Activated T-cell treated with anti-CD3 and anti-CD28 coated beads for 4 hours (primary cell): ENCODE data around the gene MTA1.

ENCODE experiments used
- DNase-seq: peaks from one replicate; pipeline ENCODE4 v3.0.0-alpha.2; 2020

MTA1 gene

DNA sequence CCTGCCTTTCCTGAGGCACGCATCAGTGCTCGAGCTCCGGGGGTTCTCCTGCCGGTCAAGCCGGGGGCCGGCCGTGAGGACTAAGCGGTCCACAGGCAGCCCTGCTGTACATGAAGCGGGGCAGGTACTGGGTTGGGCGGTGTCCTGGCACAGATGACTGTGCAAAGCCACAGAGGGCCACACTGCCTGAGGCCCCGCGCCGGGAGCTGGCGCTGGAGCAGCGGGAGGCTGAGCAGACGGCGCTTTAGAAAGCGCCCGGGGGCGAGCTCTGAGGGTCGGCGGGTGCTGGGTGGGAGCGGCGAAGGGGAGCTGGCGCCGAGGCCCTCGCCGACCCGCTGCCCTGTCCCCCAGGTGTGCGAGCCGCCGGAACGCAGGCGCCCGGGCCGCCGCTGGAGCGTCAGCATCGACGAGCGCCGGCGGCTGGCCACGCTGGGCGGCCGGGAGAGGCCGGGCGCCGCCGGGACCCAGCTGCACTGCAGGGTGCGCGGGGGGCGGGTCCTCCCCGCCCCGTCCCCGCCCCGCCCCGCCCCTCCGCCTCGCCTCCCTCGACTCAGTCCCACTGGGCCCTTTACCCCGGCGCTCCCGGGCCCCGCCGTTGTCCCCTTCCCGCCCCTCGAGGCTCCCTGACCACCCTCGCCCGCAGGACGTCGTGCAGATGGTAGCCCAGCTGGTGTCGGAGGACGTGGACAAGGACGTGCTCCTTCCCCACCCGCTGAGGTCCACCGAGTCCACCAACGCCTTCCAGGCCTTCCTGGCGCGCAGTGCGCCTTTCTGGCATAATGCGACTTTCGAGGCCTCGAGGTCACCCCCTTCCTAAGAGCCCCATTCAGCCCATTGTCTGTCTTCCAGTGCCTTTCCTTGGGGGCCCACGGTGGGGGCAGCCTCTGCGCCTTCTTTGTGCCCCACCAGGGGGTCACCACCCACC lies 8.3 kb upstream of the MTA1 start:
- DNase-seq, result no peak

DNA sequence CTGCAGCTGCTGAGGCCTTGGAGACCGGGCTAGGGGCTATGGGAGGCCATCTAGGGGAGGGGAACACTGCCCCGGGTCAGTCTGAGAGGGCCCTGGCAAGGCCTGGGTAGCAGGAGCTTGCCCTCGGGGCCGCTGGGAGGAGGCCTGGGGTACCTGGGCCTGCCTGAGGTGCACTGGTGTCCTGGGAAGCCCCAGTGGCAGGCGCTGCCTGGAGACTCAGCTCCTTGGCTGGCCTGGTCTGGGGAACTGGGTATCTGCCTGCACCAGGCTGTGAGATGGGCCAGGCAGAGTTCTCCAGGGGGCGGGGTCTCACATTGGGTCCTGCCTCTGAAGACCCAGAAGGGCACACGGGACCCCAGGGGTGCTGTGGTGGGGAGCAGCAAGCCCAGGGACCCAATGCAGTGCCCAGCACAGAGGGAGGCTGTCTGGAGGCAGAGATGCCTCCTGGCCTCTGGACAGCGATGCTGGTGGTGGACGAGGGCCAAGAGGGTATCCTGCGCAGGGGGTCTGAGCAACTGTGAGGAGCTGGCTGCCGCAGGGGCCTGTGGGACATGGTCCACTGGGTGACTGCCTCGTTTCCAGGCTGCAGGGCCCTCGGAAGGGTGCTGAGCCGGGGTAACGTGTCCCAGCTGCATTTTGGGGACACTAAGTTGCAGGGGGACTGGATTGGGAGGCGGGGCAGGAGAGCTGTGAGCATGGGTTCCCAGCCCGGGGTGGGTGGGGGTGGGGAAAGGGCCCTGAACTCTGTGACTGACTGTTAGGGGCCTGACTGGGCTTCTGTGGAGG lies 7.4 kb upstream of the MTA1 start:
- no peak for DNase-seq

DNA sequence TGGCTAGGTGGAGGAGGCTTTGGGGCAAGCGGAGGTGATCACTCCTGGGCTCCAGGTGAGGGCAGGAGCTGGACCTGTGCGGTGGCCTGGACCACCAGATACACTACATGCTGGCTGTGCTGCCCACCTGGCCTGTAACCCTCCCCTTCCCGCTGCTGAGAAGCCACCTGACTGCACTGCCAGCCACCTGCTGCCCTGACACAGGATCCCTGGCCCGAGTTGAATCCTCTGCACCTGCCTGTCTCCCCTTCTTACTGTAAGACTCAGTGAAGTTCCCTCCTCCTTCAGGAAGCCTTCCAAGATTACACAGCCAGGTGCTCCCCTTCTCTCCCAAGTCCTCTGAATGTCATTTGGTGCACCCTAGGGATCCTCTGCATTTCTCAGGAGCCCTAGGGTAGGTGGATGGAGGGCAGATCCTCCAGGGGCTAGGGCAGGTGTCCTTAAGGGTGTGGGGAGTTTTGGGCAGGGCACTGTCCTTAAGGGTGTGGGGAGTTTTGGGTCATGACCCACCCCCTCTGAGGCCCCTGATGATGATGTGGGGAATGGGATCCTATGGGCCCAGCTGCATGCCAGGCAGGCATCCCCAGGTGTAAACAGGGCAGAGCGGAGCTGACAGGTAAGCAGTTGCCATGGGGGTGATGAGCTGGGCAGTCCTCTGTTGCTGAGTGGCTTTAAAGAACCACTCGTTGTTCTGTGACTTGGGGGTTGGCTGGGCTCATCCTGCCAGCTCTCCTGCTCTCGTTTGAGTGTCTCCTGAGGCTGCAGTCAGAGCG lies 6.7 kb upstream of the MTA1 start:
- no peak for DNase-seq

DNA sequence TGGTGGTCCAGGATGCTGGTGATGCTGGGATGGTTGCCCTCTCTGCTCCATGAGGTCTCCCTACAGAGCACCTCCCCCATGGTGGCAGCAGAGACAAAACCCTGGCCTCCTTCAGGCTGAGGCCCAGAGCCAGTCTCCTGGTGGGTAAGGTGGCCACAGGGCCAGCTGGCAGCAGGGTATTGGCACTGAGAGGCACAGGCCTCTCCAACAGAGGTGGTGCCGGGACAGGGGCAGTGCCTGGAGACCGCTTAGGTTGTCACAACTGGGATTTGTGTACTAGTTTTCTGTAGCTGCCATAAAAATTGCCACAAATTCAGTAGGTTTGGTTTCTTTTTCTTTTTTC lies 6.1 kb upstream of the MTA1 start:
- no peak for DNase-seq

DNA sequence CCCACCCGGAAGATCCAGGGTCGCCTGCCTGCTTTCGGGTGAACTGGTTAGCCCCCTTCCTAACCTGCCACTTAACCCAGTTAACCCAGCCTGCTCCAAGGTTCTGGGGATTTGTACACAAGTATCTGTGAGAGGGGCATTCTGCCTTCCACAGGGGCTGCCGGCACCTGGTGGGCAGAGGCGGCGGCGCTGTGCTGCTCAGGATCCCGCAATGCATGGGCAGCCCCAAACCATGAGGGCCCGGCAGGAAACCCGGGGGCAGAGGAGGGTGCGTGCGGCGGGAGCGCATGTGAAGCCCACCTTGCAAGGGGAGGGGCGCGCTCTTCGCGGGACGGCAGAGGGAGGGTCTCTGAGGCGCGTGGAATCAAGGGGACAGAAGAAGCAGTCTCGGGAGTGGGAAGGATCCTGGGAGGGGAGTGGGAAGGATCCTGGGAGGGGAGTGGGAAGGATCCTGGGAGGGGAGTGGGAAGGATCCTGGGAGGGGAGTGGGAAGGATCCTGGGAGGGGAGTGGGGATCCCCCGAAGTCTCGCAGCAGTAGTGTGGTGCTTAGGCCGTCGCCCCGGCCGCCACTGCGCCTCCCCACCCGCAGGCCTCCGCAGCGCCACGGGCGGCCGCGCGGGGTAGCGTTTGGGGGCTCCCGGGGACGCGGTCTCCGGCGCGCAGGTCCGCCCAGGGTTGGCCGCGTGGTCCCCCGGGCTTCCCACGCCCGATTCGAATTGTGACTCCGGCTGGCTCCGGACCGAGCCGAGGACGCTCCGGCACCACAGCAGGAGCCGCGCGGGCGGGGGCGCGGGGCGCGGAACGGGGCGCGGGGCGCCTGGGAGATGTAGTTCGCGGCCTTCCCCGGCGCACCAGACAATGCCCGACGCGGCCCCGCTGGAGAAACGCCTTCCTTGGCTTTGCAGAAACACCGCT lies 4.9 kb upstream of the MTA1 start:
- DNase-seq, result peak; percentile 46

DNA sequence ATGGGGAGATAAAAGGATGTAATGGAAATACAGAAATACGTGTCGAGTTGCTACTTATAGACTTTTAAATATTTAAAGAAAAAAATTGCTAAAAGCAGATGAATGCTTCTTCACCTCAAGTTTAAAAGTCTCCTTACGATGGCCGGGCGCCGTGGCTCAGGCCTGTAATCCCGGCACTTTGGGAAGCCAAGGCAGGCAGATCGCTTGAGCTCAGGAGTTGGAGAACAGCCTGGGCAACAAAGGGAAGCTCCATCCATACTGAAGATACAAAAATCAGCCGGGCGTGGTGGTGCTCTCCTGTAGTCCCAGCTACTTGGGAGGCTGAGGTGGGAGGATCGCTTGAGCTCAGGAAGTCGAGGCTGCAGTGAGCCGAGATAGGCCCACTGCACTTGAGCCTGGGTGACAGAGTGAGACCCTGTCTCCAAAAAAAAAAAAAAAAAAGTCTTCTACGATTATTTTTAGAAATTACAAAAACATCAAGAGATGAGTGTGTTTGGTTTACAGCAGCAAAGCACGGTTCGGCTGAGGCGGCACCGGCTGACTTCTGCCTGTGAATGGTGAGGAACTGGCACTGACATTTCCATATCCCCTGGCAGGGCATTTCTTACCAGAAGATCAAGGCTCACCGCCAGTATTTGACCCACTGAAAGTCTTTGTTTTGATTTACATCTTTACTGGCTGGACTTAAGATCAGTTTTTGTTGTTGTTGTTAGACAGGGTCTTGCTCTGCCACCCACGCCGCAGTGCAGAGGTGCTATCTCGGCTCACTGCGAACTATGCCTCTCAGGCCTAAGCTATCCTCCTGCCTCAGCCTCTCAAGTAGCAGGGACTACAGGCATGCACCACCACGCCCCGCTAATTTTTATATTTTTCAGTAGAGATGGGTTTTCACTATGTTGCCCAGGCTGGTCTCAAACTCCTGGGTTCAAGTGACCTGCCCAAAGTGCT lies 3.9 kb upstream of the MTA1 start:
- DNase-seq, result no peak

DNA sequence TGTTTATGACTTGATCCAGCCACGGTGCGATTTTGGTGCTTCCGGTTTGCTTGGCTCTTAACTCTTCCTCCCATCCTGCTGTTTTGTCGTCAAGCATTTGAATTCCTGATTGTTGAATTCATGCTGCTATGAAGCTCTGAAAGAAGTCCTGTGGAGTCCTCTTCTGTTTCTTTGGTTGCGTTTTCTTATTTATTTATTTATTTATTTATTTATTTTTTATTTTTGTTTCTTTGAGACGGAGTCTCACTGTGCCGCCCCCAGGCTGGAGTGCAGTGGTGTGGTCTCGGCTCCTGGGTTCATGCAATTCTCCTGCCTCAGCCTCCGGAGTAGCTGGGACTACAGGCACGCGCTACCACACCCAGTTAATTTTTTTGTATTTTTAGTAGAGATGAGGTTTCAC lies 3.0 kb upstream of the MTA1 start:
- DNase-seq, result no peak

DNA sequence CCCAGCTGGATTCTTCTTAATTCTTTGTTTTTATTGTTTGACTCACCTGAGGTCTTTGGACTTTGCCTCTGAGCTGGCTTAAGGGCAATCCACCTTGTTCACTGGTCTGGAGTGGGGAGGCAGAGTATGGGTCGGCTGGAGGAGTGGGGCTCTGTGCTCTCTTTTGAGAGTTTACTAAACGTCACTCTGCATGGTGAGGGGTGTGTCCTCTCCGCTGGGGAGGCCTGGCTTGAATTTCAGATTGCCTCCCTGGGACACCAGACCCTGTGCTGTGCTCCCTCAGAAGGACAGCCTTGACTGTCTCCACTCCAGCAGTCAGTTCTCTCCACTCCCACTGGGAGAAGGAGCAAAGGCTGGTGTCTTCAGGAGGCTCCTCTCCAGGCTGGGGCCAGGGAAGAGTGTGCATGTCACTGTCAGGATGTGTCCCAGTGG lies 1.9 kb upstream of the MTA1 start:
- no peak for DNase-seq

DNA sequence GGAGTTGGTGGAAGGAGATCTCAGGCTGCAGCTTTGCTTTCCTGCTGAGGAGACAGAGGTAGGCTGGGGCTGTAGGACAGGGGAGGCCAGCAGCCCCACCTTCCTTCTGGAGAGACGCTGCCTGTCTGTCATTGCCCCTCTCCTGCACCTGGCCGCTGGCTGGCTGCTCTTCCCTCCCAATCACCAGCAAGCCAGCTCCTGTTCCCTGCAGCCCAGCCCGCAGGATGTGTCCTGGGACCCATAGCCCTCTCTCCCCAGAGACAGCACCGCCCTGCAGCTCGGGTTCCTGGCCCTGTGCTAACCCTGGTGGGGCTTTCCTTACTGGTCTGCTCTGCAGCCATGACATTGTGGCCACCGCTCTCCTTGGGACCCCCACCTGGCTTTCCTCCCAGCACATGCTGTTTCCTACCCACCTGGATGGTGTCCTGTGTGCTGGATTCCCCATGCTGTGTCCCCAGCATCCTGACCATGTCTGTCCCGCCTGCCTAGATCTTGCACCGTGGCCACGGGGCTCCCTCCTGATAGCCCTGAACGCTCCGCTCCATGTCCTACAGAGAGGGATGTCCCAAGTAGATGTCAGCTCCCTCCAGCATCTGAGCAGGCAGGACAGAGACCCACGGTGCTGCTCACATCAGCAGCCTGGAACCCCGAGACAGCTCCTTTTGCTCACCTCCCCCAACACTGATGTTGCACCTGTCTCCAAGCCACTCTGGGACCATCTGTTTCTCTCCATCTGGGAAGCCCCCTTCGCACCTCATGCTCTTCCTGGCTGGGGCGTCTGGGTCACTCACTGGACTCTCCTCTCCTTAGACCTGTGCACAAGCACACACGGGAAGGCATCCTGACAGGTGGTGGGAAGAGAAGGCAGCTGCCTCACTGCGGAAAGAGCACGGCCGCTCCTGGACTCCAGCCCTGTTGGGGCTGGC lies 1.1 kb upstream of the MTA1 start:
- DNase-seq, result no peak

DNA sequence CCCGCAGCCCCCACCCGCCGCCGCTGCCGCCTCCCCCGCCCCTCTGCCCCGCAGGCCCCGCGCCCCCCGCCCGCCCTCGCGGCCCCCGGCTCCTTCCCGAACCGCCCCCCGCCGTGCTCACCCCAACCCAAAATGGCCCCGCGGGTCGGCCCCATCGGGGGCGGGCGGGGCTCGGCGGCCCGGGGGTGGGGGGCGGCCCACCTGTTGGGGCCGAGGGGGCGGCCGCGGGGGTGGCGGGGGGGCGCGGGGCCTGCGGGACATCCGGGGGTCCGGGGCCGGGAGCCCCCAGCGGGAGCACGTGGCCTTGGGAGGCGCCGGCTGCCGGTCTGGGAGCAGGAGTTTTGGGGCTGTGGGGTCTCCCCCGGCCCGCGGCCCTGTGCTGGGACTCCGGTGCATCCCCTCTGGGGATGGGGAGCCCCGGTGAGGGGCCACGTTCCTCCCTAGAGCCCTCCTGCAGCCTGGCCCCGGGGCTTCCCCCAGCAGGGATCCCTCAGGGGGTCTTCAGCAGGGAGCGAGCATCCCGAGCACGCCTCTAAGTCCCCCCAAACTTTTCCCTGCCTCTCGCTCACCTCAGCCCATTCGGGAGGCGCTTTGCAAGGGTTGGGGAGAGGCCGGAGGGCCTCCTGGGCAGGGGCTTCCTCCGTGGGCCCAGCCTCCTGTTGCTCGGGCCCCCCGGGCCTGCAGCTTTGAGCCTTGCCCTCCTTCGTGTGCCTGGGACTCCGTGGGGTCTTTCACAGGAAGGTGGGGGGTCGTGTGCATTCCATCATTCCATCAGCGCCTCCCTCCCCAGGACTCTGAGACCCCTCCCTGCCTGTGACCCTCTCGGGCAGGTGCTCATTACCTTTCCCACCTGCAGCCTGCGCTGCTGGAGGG lies 710 bp downstream of the MTA1 start:
- DNase-seq, result no peak

DNA sequence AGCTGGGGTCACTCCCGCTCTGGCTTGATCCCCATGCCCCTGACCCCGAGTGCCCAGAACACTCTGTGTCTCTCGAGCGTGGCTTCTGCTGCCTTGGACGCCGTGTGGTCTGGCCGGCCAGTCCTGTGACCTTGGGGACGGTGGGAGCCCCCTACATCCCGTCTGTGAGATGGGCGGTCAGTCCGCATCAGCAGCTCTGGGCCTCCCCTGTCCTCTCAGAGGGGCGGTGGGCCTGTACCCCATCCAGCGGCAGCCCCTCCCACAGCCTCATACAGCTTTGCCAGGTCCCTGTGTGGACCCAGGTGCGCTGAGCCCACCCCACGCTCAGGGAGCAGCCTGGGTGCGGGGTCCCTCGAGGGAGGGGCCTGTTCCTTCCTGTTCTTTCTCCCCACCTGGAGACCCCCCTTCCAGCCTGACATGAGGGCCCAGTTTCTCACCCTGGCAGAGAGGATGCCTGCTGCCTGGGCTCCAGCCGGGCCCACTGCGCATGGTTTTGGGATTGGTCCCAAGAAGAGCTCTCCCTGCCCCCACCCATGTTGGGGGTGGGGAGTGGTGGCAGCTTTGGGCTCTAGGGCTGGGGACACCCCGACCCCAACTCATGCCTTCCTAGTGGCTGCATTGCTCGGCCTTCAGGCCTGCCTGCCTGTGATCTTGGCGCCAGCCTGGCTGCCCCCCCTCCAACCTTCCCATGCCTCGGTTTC lies 1.5 kb downstream of the MTA1 start:
- DNase-seq, result no peak

DNA sequence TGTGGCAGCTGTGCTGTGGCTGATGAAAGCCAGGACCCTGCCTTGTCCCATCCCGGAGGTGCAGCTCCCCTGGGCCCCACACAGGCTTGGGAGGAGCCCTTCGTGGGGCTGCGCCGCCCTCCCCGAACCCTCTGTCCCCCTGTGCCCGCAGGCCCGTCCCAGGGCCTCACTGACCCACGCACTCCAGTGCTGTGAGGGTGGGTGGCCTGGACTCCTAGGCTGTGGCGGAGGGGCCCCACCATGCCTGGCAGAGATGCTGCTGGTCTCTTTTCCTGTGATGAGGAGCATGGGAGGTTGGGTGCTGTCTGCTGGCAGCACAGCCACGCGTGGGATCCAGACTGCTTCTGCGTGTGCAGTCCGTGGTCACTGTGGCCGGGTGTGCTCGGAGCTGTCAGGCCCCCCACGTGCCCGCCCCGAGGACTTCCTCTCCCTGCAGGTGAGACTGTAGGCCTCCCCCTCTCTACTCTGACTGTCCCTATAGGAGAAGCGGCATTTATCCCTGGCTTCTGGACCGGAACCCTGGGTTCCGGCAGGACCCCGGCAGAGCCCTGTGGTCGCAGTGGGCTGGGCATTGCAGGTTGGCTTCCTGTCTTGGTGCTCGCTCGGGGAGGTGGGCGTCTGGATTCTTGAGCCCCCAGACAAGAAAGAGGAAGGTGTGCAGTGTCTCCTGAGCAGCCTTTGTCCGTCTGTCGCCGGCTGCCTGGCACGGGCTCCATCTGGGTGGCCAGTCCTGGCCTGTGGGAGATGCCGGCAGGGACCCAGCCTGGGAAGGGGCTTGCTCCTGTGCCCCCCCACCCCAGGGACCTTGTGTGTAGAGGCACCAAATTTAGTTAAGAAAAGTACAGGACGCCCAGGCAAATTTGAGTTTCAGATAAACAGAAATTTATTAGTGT lies 2.3 kb downstream of the MTA1 start:
- DNase-seq, result no peak

DNA sequence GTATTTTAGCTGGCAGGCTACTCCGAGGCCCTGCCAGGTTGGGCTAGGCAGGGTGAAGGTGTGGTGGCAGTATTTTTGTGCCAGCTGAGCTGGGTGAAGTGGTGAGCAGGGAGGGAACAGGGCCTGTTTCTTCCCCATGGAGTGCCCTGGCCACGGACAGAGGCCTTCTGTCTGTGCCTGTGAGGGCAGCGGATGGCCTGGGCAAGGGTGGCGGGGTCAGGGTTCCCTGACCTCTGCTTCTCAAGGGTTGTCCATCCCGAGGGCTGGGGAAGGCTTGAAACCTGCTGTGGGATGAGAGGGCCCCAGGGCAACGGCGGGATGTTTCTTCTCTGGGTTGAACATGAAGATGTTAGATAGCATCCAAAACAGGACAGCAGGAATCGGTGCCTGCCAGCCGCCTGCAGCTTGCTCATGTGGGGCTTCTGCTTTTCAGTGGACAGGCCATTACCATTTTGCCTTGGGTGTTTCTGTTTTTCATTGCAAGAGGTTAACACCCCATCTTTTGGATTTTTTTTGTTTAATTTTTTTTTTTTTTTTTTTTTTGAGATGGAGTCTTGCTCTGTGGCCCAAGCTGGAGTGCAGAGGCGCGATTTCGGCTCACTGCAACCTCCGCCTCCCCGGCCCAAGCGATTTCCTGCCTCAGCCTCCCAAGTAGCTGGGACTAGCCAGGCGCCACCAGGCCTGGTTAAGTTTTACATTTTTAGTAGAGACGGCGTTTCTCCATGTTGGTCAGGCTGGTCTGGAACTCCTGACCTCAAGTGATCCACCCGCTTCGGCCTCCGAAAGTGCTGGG lies 3.3 kb downstream of the MTA1 start:
- no peak for DNase-seq

DNA sequence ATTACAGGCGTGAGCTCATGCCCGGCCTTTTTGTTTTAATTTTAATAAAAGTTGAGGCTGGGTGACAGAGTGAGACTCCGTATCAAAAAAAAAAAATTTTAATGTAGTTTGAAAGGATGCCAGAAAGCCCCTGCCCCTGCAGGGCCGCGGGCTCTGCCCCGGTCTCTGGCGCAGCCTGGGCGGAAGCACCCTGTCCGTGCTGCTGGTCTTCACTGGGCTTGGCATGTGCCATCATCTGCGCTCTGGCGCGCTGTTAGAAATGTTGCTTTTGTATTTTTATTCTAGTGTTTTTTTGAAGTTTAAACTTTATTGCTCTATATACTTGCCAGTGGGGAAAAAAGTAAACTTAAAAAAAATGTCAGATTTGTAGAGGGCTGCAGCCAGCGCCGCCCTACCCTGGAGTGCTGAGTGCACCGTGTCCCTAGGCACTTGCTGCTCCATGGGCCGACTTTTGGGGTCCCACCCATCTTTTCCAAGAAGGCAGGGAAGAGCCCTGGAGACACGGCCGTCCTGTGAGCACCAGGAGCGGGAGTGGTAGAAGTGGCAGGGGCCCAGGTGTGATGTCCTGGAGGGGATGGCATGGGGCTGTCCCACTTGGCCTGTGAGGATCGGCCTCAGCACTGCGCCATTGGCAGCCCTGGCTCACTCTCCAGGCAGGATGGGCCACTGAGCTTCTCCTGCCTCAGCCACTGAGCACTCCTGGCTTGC lies 4.0 kb downstream of the MTA1 start:
- DNase-seq, result no peak

DNA sequence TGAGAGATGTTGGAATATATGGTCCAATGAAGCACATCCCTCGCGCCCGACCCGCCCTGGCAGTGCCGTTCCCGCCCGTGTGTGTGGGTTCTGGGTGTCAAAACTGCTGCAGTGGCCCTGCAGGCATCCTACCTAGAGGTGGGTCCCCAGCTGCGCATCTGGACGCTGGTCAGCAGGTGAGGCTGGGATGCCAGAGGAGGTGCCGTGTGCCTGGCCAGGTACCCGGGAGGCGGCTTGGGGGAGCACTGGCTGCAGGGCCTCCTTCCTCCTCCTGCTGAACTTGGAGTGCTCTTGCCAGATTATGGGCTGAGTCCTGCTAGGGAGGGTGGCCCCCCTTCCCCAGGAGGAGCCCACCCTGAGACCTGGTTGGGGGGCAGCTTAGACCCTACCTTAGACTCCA lies 5.2 kb downstream of the MTA1 start:
- no peak for DNase-seq

DNA sequence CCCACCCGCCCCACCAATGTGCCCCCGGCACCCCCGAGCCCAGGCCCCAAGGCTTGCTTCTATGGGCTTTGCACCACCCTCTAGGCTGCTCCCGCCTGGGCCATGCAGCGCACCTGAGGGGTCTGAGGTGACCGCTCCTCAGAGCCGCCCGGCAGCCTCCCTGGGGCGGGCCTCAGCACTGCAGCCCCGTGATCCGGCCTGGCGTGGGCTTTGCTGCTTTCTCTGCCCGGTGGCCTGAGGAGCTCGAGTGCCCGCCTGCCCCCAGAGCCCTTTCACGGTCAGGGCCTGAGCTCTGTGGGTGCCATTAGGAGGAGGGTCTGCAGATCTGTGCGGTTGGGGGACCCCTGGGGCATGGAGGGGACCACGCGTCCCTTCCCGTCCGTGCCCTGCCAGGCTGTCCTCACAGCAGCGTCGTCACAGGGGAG lies 6.2 kb downstream of the MTA1 start:
- DNase-seq, result no peak
